CD4-positive, alpha-beta memory T cell (primary cell): ENCODE measurements around the gene ARHGAP24. TPM values are rescaled to one million over a fixed set of nuclear protein-coding genes. Genes with fewer than 3 reads are reported as not detected.

Experiments used
- CTCF ChIA-PET: fragments of 350-600 bp; sonication (Branson Sonifier 250); formaldehyde crosslinking; loops from one replicate; lab custom pipeline; 2021; ENCODE audit warnings: inconsistent platforms; ENCODE audit not compliant: partially characterized antibody; lab: Charles Lee
- POLR2A ChIA-PET: fragments of 350-600 bp; sonication (Branson Sonifier 250); formaldehyde crosslinking; loops from one replicate; lab custom pipeline; 2021; ENCODE audit not compliant: partially characterized antibody; lab: Charles Lee
- DNase-seq, 5 donors: peaks; one replicate each; pipeline versions ENCODE4 v3.0.0 to v3.0.0-alpha.2; 2020 to 2022; ENCODE audit warnings: mixed read lengths in 1 of 5
- H3K27ac ChIP-seq: one replicate; pipeline ENCODE4 v1.7.0; 2013; ENCODE audit warnings: low read depth, low read length
- H3K27me3 ChIP-seq: 2 replicates; pipeline ENCODE4 v1.7.0; 2013; ENCODE audit warnings: mild to moderate bottlenecking, low read length, moderate library complexity; ENCODE audit not compliant: insufficient read depth
- H3K36me3 ChIP-seq: 2 replicates; pipeline ENCODE4 v1.7.0; 2013; ENCODE audit warnings: mild to moderate bottlenecking, low read length, moderate library complexity; ENCODE audit not compliant: insufficient read depth
- H3K4me1 ChIP-seq: 2 replicates; pipeline ENCODE4 v1.7.0; 2013; ENCODE audit warnings: mild to moderate bottlenecking, low read length, moderate library complexity; ENCODE audit not compliant: insufficient read depth
- H3K4me3 ChIP-seq, 2 donors: one replicate each; pipeline ENCODE4 v1.7.0; 2013; ENCODE audit warnings: low read length in 2 of 2, mild to moderate bottlenecking in 1 of 2
- H3K9me3 ChIP-seq, 2 donors: one replicate each; pipeline ENCODE4 v1.7.0; 2013; ENCODE audit warnings: low read length in 2 of 2, control low read depth in 1 of 2; ENCODE audit not compliant: control insufficient read depth in 1 of 2
- H3K27ac Mint-ChIP-seq, 7 donors: one replicate each; pipeline ENCODE4 v1.8.0; 2020 to 2021; ENCODE audit warnings: mixed read lengths in 7 of 7, mild to moderate bottlenecking in 6 of 7, inconsistent platforms in 3 of 7, moderate library complexity in 3 of 7
- H3K27me3 Mint-ChIP-seq, 2 donors: one replicate each; pipeline ENCODE4 v1.8.0; 2020 to 2021; ENCODE audit warnings: mixed read lengths in 2 of 2
- H3K36me3 Mint-ChIP-seq, 2 donors: one replicate each; pipeline ENCODE4 v1.8.0; 2020 to 2021; ENCODE audit warnings: mixed read lengths in 2 of 2, inconsistent platforms in 1 of 2, mild to moderate bottlenecking in 1 of 2
- H3K4me1 Mint-ChIP-seq, 4 donors: one replicate each; pipeline ENCODE4 v1.8.0; 2020 to 2021; ENCODE audit warnings: mixed read lengths in 4 of 4, mild to moderate bottlenecking in 1 of 4
- H3K4me3 Mint-ChIP-seq, 8 donors: one replicate each; pipeline ENCODE4 v1.8.0; 2020 to 2021; ENCODE audit warnings: mixed read lengths in 8 of 8, mild to moderate bottlenecking in 7 of 8, moderate library complexity in 6 of 8, inconsistent platforms in 3 of 8
- H3K9me3 Mint-ChIP-seq, 8 donors: one replicate each; pipeline ENCODE4 v1.8.0; 2020 to 2021; ENCODE audit warnings: mixed read lengths in 8 of 8, mild to moderate bottlenecking in 5 of 8, inconsistent platforms in 3 of 8, moderate library complexity in 1 of 8
- intact Hi-C: fragments of 100-400 bp; cut with micrococcal nuclease; formaldehyde crosslinking; loops from one replicate; pipeline ENCODE4 v1.15.1; 2023
- polyA plus RNA-seq, 2 donors: library from polyadenylated mRNA; unstranded; fragments of 300-500 nt; fragmentation: Illumina TruSeq; gene quantifications; one replicate each; pipeline ENCODE4 v1.2.3, GENCODE V29; 2021
- total RNA-seq, 2 experiments: library from RNA; stranded (reverse); gene quantifications; one replicate each; pipeline ENCODE4 v1.2.3, GENCODE V29; 2021

Gene ARHGAP24
- total and polyA plus RNA-seq, 4 experiments from 2014 or later = 0.30 TPM; not detected in 3

DNA sequence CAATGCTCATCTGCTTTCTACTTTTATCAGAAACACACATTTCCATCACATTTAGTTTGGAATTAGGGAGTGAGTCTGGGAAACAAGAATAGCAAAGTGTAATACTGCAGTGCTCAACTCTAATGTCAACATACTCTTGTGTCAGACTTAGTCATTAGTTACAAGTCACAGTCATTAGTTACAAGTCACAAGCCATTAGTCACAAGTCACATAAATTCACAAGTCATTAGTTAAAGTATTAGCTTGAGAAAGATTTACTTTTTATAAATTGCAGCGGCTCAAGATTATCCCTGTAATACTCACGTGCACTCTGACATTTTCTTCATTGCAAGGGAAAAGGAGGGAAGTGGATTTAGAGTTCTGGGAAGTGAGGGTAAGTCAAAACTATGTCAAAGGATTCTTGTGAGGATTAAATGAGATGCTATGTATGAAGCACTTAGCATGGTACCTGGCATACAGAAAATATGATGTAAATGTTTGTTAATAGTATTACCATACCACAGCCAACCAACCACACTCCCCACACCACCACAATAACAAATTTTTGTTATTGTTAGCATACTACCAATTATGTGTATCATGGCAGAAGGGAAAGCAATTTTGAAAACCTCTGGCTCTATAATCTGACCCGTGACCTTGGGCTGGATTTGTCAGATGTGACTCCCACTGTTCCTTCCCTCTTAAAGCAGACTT is 116.6 kb downstream of the ARHGAP24 start:
- Mint-ChIP-seq H3K9me3 (peaks cover 0 to 8% (median 1%) of the 10 kb centered on the region in 8 donors), H3K27me3 (no peaks in the 10 kb centered on the region), H3K4me1 (no peaks in the 10 kb centered on the region), H3K4me3 (no peak overlapping the region), H3K36me3 (no peaks in the 10 kb centered on the region), H3K27ac (no peak overlapping the region)
- no peaks in the 10 kb centered on the region for H3K4me1 ChIP-seq
- CTCF ChIA-PET = no interaction called here
- DNase-seq = no peak
- POLR2A ChIA-PET = no interaction called here
- intact Hi-C loops = no loop called here
- no peak overlapping the region for H3K27ac ChIP-seq
- H3K4me3 ChIP-seq = no peak overlapping the region
- H3K36me3 ChIP-seq = no peaks in the 10 kb centered on the region
- H3K27me3 ChIP-seq = no peaks in the 10 kb centered on the region
- H3K9me3 ChIP-seq = no peaks in the 10 kb centered on the region

DNA sequence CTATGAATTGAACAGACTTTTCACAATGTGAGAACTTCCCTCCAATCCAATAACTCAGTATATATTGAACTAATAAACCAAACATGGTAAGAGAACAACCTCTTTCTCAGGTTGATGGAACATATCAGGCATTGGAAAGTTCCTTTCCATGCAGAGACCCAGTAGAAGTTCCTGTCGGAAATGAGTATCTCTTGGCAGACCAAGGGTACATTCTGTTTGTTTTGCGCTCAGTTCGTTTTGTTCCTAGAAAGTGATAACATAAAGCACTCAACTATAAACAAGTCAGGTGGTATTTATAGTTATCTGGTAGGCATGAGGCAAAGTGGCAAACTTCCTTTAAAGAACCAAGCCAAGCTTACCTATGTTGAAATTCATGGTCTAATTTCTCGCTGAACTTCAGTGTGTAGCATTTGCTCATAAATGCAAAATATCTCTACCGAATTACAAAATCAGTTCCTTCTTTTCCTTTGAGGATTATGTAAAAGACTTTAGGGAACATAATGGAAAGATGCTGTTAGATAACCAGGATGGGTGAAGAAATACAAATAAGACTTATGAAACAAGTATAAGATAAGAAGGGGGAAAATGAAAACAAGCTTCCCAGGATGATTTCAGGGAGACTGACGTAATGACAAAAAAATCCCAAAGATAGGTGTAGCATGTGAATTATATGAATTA is 120.3 kb downstream of the ARHGAP24 start:
- Mint-ChIP-seq H3K4me3 (no peak overlapping the region), H3K9me3 (peaks cover 0 to 5% (median 0%) of the 10 kb centered on the region in 8 donors), H3K27ac (no peak overlapping the region), H3K36me3 (no peaks in the 10 kb centered on the region), H3K27me3 (no peaks in the 10 kb centered on the region), H3K4me1 (no peaks in the 10 kb centered on the region)
- intact Hi-C loops = no loop called here
- no peaks in the 10 kb centered on the region for H3K27me3 ChIP-seq
- ChIA-PET POLR2A (no interaction called here), CTCF (no interaction called here)
- no peak overlapping the region for H3K4me3 ChIP-seq
- no peak for DNase-seq
- no peaks in the 10 kb centered on the region for H3K4me1 ChIP-seq
- no peaks in the 10 kb centered on the region for H3K9me3 ChIP-seq
- H3K27ac ChIP-seq = no peak overlapping the region
- no peaks in the 10 kb centered on the region for H3K36me3 ChIP-seq

DNA sequence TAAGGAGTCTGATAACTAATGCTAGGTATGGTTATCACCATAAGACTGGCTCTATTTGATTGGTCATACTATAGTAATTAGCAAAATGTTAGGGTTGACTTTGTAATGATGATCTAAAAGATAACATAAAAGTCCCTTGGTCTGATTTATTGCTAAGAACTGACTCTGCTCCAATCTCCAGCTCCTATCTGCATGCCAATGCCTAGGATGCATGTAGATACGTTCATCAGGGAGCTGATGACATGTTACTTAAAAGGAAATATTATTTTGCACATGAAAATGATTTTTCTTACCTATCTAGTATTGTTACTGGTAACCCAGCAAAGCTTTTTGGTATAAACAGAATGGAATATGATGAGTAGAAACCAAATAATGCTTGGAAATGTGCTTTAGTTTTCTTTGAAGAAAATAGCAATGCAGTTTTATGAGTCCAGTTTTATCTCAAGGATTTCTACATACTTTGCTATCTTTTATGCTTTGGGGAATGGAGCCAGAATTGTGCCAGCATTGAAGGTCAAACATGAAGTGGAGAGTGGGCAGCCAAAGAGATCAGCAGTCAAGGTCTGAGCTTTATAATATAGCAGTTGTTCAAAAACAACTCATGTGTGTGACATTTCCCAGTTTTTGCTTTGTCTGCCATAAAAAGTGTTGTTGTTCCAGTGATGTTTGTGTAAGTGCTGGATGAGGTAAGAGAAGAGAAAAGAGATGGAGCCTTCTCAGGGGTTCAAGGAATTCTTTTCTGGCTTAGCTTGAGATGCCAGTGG is 121.0 kb downstream of the ARHGAP24 start:
- H3K4me1 ChIP-seq = no peaks in the 10 kb centered on the region
- Mint-ChIP-seq H3K36me3 (no peaks in the 10 kb centered on the region), H3K4me3 (no peak overlapping the region), H3K9me3 (peaks cover 0 to 5% (median 0%) of the 10 kb centered on the region in 8 donors), H3K27ac (no peak overlapping the region), H3K27me3 (no peaks in the 10 kb centered on the region), H3K4me1 (no peaks in the 10 kb centered on the region)
- H3K4me3 ChIP-seq = no peak overlapping the region
- ChIA-PET POLR2A (no interaction called here), CTCF (no interaction called here)
- DNase-seq = no peak
- intact Hi-C loops = no loop called here
- no peaks in the 10 kb centered on the region for H3K9me3 ChIP-seq
- no peaks in the 10 kb centered on the region for H3K36me3 ChIP-seq
- H3K27me3 ChIP-seq = no peaks in the 10 kb centered on the region
- no peak overlapping the region for H3K27ac ChIP-seq

DNA sequence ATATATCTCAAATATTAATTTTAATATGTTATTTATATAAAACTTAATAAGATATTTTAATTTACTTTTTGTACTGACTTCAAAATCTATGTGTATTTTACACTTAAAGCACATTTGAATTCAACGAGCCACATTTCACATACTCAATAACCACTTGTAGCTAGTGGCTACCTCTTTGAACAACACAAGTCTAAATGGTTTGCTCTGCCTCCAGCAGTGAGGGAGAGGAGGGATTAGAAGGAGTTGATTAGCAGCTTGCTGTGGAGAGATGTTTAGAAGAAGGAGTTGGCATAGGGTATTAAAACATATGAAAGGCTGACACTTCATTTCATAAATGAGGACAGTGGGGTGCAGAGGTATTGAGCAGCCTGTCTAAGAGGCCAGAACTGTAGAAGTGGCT is 124.0 kb downstream of the ARHGAP24 start:
- ChIA-PET POLR2A (no interaction called here), CTCF (no interaction called here)
- H3K27me3 ChIP-seq = no peaks in the 10 kb centered on the region
- no peaks in the 10 kb centered on the region for H3K9me3 ChIP-seq
- Mint-ChIP-seq H3K9me3 (peaks cover 0 to 3% (median 0%) of the 10 kb centered on the region in 8 donors), H3K27ac (no peak overlapping the region), H3K4me3 (no peak overlapping the region), H3K4me1 (no peaks in the 10 kb centered on the region), H3K27me3 (no peaks in the 10 kb centered on the region), H3K36me3 (no peaks in the 10 kb centered on the region)
- intact Hi-C loops = no loop called here
- no peaks in the 10 kb centered on the region for H3K36me3 ChIP-seq
- H3K27ac ChIP-seq = no peak overlapping the region
- no peaks in the 10 kb centered on the region for H3K4me1 ChIP-seq
- no peak for DNase-seq
- no peak overlapping the region for H3K4me3 ChIP-seq

DNA sequence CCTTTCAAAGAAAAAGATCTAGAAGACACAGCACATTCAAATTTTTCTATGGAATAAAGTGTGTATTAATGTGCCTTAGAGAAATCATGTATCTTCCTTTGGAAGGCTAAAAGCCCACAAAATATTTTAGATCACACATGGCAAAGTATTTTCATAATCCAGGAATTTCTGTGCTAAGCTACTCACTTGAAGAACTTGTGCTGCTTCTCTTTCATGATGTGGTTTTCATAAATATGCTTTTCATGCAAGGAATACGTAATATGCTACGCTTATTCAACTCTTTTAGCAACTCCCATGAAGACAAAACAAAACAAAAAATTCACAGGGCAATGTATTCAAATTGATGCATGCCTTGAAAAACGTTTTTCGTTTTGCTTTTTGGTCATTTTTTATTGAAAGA is 125.6 kb downstream of the ARHGAP24 start:
- Histone ChIP-seq H3K4me1 (no peaks in the 10 kb centered on the region), H3K27ac (no peak overlapping the region), H3K36me3 (no peaks in the 10 kb centered on the region), H3K4me3 (no peak overlapping the region), H3K9me3 (no peaks in the 10 kb centered on the region), H3K27me3 (no peaks in the 10 kb centered on the region)
- Mint-ChIP-seq H3K4me1 (no peaks in the 10 kb centered on the region), H3K9me3 (peaks cover 0 to 2% (median 0%) of the 10 kb centered on the region in 8 donors), H3K27me3 (no peaks in the 10 kb centered on the region), H3K4me3 (no peak overlapping the region), H3K36me3 (no peaks in the 10 kb centered on the region), H3K27ac (no peak overlapping the region)
- no peak for DNase-seq
- intact Hi-C loops = no loop called here
- CTCF ChIA-PET = no interaction called here
- POLR2A ChIA-PET = no interaction called here

DNA sequence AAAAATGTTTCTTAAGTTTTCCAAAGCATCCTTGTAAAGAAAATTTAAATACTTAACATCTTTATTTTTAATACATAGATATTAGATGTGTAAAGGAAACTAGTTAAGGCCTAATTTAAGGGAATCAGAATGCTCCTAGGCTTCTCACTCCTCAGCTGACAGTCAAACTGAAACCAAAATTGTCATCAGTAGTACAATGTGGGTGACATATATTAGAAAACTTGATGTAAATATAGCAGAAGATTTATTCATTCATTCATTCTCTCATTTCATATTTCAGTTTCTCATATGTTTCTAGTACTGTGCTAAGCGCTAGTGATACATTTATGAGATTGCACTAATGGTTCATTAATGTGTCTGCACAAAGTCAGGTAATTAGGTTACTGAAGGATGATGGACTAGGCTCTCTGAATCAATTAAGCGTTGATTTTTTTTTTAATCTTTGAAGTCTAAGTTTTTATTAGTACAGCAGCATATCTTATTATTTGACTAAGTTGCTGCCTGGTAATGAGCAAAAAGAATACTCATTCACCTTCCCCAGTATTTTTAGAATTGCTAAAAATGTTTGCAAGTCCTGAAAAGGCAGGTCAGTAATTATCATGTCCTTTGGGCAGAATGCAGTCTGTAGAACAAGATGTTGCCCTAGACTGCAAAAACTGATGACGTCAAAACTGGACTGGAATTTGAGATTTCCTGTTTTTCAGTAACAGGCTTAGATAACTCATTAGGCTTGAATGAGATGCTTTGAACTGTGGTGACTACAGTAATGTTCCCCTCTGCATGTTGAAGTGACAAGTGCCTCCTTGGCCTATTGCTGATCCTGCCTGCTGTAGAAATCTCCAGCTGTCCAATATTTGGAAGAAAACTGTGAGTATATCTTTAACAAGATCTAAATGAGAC is 128.7 kb downstream of the ARHGAP24 start:
- no peaks in the 10 kb centered on the region for H3K36me3 ChIP-seq
- Mint-ChIP-seq H3K27ac (no peak overlapping the region), H3K36me3 (no peaks in the 10 kb centered on the region), H3K4me1 (peaks cover 0 to 4% (median 2%) of the 10 kb centered on the region in 4 donors), H3K4me3 (no peak overlapping the region), H3K9me3 (peaks cover 0 to 4% (median 0%) of the 10 kb centered on the region in 8 donors), H3K27me3 (no peaks in the 10 kb centered on the region)
- no peak overlapping the region for H3K4me3 ChIP-seq
- H3K4me1 ChIP-seq = no peaks in the 10 kb centered on the region
- H3K27ac ChIP-seq = no peak overlapping the region
- intact Hi-C loops = no loop called here
- ChIA-PET CTCF (no interaction called here), POLR2A (no interaction called here)
- no peak for DNase-seq
- H3K9me3 ChIP-seq = peaks cover 0 to 3% of the 10 kb centered on the region in 2 donors
- no peaks in the 10 kb centered on the region for H3K27me3 ChIP-seq
